Parathyroid adenoma (tissue), 2 donors: ENCODE measurements around the gene NFATC2.

ENCODE experiments used
- H2AFZ ChIP-seq: fragments of 300-600 bp; sonication (generic); one replicate; pipeline ENCODE4 v1.7.0; 2017; ENCODE audit warnings: antibody characterized with exemption, mild to moderate bottlenecking
- H3K27ac ChIP-seq: fragments of 300-600 bp; sonication (generic); one replicate; pipeline ENCODE4 v1.7.0; 2017
- H3K27me3 ChIP-seq: fragments of 300-600 bp; sonication (generic); one replicate; pipeline ENCODE4 v1.7.0; 2017; ENCODE audit warnings: low read length; ENCODE audit not compliant: control insufficient read depth, insufficient read depth
- H3K36me3 ChIP-seq: fragments of 300-600 bp; sonication (generic); one replicate; pipeline ENCODE4 v1.7.0; 2017; ENCODE audit warnings: low read length; ENCODE audit not compliant: control insufficient read depth, insufficient read depth
- H3K4me1 ChIP-seq: fragments of 300-600 bp; sonication (generic); one replicate; pipeline ENCODE4 v1.7.0; 2017; ENCODE audit warnings: control low read depth
- H3K4me2 ChIP-seq: fragments of 300-600 bp; sonication (generic); one replicate; pipeline ENCODE4 v1.7.0; 2017; ENCODE audit warnings: low read length
- H3K4me3 ChIP-seq: fragments of 300-600 bp; sonication (generic); one replicate; pipeline ENCODE4 v1.7.0; 2017; ENCODE audit warnings: low read depth, low read length
- H3K79me2 ChIP-seq: fragments of 300-600 bp; sonication (generic); one replicate; pipeline ENCODE4 v1.7.0; 2017; ENCODE audit warnings: control low read depth
- H3K9ac ChIP-seq: fragments of 300-600 bp; sonication (generic); one replicate; pipeline ENCODE4 v1.7.0; 2017; ENCODE audit warnings: mild to moderate bottlenecking
- H3K9me3 ChIP-seq: fragments of 300-600 bp; sonication (generic); one replicate; pipeline ENCODE4 v1.7.0; 2017; ENCODE audit warnings: low read length; ENCODE audit not compliant: control insufficient read depth
- CTCF ChIP-seq: fragments of 300-600 bp; sonication (generic); IDR thresholded peaks from one replicate; pipeline ENCODE4 v1.7.0; 2017; ENCODE audit warnings: antibody characterized with exemption, mild to moderate bottlenecking
- donor health status: primary hyperparathyroidism.

Gene NFATC2

GRCh38 chr20:51392614-51393186 is 149.8 kb downstream of the NFATC2 start:
- no peak overlapping the region for H2AFZ ChIP-seq
- H3K27me3 ChIP-seq = no peaks in the 10 kb centered on the region
- H3K4me2 ChIP-seq = no peak overlapping the region
- H3K9me3 ChIP-seq = no peaks in the 10 kb centered on the region
- no peak overlapping the region for H3K4me3 ChIP-seq
- no peak for TF ChIP-seq CTCF
- H3K36me3 ChIP-seq = no peaks in the 10 kb centered on the region
- no peaks in the 10 kb centered on the region for H3K79me2 ChIP-seq
- H3K9ac ChIP-seq = no peak overlapping the region
- H3K27ac ChIP-seq = no peak overlapping the region
- no peaks in the 10 kb centered on the region for H3K4me1 ChIP-seq

- Histone ChIP-seq H3K27ac (no peak overlapping the region), H3K36me3 (no peaks in the 10 kb centered on the region), H3K9ac (no peak overlapping the region), H3K4me3 (no peak overlapping the region), H3K4me1 (no peaks in the 10 kb centered on the region), H3K27me3 (no peaks in the 10 kb centered on the region), H2AFZ (no peak overlapping the region), H3K9me3 (no peaks in the 10 kb centered on the region), H3K4me2 (no peak overlapping the region), H3K79me2 (no peaks in the 10 kb centered on the region)
- no peak for TF ChIP-seq CTCF
These were observed 150.6 kb downstream of the NFATC2 start for GRCh38 chr20:51391926-51392325.

GRCh38 chr20:51389543-51390264 is 152.8 kb downstream of the NFATC2 start:
- no peaks in the 10 kb centered on the region for H3K36me3 ChIP-seq
- no peaks in the 10 kb centered on the region for H3K79me2 ChIP-seq
- H3K27me3 ChIP-seq = no peaks in the 10 kb centered on the region
- no peak overlapping the region for H2AFZ ChIP-seq
- H3K4me2 ChIP-seq = no peak overlapping the region
- H3K4me3 ChIP-seq = no peak overlapping the region
- no peak overlapping the region for H3K9ac ChIP-seq
- no peak overlapping the region for H3K27ac ChIP-seq
- H3K4me1 ChIP-seq = no peaks in the 10 kb centered on the region
- H3K9me3 ChIP-seq = no peaks in the 10 kb centered on the region
- no peak for TF ChIP-seq CTCF

GRCh38 chr20:51388756-51389542 is 153.6 kb downstream of the NFATC2 start:
- Histone ChIP-seq H3K4me2 (no peak overlapping the region), H3K9me3 (no peaks in the 10 kb centered on the region), H3K36me3 (no peaks in the 10 kb centered on the region), H3K4me3 (no peak overlapping the region), H3K9ac (no peak overlapping the region), H3K4me1 (no peaks in the 10 kb centered on the region), H3K27ac (no peak overlapping the region), H3K27me3 (no peaks in the 10 kb centered on the region), H3K79me2 (no peaks in the 10 kb centered on the region), H2AFZ (no peak overlapping the region)
- no peak for TF ChIP-seq CTCF
